HTR-8/SVneo (cell line): Measurements from ENCODE around the gene DAPK3.
"Not testable (repeated sequence)": the region's sequence is repeated elsewhere in the genome, so short reads cannot be mapped to it uniquely, and the experiment has no call there.

Experiments used
- DNase-seq: peaks from one replicate; pipeline ENCODE4 v3.0.0; 2011; ENCODE audit warnings: low spot score, mixed read lengths; ENCODE audit not compliant: insufficient read length
- FAIRE-seq: peaks from 2 replicates; lab custom pipeline; 2011; peaks lifted over from hg19 to GRCh38; lab: Jason Lieb, UNC

The DAPK3 gene

GRCh38 chr19:4007021-4007835 is 36.3 kb upstream of the DAPK3 start, which contains the start of gene PIAS4:
PIAS4 (plus strand) TSS chr19:4007736; CDS start chr19:4007761, 25 bp downstream.
- peak; percentile 92 for DNase-seq
- peak; percentile 95 for FAIRE-seq

GRCh38 chr19:4005436-4005835 is 34.5 kb upstream of the DAPK3 start:
- not testable (repeated sequence) for DNase-seq, FAIRE-seq

DNA sequence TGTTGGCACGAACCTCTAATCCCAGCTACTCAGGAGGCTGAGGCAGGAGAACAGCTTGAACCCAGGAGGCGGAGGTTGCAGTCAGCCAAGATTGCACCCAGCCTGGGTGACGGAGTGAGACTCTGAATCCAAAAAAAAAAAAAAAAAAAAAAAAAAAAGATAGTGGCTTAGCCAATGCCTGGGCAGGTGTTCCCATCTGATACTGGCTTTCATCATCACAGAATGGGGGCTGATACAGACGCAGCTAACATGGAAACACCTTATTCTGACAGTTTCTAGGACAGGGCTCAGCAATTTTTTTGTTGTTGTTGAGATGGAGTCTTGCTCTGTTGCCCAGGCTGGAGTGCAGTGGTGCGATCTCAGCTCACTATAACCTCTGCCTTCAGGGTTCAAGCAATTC is 29.9 kb upstream of the DAPK3 start:
- not testable (repeated sequence) for FAIRE-seq

GRCh38 chr19:3998667-3999412 is 27.9 kb upstream of the DAPK3 start:
- DNase-seq, FAIRE-seq: not testable (repeated sequence)

More for the DNA sequence above, 29.9 kb upstream of the DAPK3 start:
- not testable (repeated sequence) for DNase-seq

- DNase-seq (no peak), FAIRE-seq (no peak)
These were observed 24.7 kb upstream of the DAPK3 start for GRCh38 chr19:3995607-3996006.

- DNase-seq, result no peak
- FAIRE-seq, result no peak
These were observed 19.9 kb upstream of the DAPK3 start for GRCh38 chr19:3990815-3991117.

DNA sequence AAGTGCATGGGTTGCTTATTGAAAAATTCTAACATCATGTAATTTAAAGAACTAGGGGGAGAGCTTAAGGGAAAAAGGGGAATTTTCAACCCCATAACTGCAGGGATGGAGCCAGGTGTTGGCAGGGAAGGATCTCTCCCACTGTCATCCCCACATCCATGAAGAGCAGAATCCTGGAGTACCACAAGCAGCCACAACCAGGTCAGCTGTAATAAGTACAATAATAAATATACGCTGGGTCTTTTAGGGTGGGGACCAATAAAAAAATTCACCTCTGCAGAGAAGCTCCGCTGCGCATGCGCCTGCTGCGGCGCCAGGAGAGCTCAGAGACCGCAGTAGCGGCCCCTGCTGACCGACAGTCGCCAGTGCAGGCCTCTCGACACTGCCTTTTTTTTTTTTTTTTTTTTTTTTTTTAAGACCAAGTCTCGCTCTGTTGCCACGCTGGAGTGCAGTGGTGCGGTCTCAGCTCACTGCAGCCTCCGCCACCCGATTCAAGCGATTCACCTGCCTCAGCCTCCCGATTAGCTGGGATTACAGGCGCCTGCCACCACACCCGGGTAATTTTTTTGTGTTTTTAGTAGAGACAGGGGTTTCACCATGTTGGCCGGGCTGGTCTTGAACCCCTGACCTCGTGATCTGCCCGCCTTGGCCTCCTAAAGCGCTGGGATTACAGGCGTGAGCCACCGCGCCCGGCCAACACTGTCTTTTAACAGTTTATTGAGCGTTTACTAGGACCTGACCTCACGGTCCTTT is 16.9 kb upstream of the DAPK3 start:
- DNase-seq (peak; percentile 71), FAIRE-seq (no peak)

DNA sequence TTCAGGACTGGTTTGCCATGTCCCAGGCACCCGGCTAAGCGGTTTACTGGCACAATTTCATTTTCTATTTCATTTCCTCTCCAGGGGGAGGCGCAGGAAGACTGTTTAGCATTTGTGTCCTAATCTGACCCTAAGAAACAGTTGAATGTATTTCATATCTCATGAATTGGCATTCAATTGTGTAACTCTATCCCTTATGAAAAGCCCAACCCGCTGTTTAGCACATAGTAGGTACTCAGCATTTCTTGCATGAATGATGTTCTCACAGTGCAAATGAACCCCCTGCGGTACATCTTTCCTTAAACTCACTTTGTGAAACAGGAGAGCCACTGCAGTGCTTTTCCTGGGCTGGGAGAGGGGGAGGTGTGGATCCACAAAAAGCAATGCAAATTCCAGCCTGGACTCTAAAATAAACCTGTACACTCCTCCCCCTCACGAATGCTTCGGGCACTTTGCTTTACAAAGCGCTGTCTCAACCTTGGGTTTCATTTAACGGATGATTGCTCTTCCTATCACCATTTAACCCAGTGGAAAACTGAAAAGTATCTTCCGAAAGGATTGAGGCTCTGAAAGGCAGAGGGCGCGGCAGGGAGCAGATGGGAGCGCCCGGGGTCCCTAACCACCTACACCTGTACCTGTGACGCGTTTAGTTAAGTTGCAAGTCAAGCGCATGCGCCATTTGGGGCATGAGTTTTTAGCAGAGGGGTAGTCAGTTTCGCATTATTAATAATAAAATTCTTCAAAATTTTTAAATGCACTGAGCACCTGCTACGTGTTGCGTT is 15.6 kb upstream of the DAPK3 start:
- DNase-seq (no peak), FAIRE-seq (no peak)

DNA sequence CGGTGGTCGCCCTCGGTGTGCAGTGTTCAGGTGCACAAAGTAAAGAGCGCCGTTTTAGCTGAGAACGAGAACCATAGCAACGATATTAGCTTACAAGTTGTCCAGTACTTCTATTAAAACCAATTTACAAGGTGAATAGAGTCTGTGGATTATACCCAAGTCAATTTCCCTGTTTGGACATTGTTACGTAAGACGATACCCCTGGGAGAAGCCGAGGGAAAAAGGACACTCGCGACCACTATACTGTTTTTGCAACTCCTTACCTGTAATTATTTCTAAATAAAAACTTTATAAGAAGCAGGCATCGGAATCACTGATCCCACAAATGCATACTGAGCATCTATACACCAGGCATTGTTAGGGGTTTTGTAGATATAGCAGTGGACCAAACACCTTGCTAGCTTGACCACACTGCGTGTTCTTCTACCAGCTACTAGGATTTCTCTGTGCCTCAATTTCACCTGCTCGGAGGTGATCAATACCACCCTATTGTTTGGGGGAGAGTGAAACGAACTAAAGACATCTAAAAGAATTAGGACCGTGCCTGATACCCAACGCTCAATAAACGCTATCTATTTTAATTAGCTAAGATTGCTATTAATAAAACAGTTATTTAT is 14.9 kb upstream of the DAPK3 start:
- DNase-seq (no peak), FAIRE-seq (no peak)

GRCh38 chr19:3984908-3985642 is 14.2 kb upstream of the DAPK3 start, which contains the start of gene EEF2:
EEF2 (minus strand) TSS chr19:3985463; CDS start chr19:3985380, 83 bp downstream.
- no peak for FAIRE-seq
- DNase-seq, result peak; percentile 76

- no peak for DNase-seq
- no peak for FAIRE-seq
These were observed 13.6 kb upstream of the DAPK3 start for GRCh38 chr19:3984584-3984907.

- peak; percentile 9 for FAIRE-seq
These were observed 13.2 kb upstream of the DAPK3 start for GRCh38 chr19:3983936-3984583.

DNA sequence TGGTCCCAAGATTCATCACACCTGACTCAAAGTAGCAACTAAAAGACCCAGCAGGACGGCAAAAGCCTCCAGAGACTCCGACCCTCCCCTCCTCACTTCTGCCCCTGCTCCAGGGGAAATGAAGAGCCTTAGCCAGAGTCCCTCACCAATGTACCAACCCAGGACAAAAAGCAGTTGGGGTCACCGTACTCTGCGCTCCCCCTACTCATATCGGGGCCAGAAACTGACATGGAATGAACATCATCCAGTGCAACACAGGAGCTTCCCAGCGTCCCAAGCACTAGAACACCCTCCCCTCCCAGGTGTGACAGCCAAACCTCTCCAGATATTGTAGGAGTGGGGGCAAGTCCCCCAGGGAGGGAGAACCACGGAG is 12.6 kb upstream of the DAPK3 start:
- no peak for FAIRE-seq
- DNase-seq, result no peak

More at GRCh38 chr19:3983936-3984583, 13.2 kb upstream of the DAPK3 start:
- DNase-seq, result no peak

- FAIRE-seq (no peak), DNase-seq (no peak)
These were observed 12.0 kb upstream of the DAPK3 start for GRCh38 chr19:3982701-3983541.

DNA sequence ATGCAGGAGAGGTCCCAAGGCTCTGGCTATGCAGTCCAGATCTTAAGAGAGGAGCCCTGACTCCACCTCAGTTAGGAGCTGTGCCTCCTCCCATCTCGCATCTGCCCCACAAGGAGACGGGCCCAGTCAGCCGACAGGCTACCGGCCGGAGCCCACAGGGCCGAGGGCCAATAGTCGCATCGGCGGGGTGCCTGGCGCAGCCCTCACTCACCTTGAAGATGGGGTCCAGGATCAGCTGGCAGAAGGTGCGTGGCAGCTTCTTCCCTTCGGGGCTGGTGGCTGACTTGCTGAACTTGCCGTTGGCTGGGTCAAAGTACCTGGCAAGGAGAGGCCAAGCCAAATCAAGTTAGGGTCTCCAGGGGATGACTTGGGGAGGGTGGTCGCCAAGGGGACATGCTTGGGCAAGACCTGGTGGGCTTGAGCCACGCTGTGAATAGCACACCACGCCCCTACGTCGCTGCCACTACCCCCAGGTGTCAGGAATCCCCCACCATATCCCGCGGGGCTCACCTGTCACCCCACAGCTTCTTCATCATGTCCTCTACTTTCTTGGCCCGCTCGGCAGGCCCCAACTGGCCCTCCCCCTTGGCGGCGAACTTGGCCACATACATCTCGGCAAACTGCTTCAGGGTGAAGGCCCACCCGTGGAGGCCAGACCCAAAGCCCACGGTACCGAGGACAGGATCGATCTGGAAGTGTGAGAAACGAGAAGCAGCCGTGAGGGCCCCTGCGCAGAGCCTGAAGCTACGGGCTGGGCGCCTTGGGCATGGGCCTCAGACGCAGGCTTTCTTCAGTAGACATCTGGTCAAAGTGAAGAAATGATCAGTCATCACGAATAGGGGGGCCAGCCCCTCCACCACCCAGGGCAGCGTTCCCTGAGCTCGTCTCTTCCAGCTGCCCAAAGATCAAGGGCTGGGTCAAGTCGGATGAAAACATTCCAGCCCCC is 11.1 kb upstream of the DAPK3 start:
- no peak for DNase-seq
- FAIRE-seq, result no peak

DNA sequence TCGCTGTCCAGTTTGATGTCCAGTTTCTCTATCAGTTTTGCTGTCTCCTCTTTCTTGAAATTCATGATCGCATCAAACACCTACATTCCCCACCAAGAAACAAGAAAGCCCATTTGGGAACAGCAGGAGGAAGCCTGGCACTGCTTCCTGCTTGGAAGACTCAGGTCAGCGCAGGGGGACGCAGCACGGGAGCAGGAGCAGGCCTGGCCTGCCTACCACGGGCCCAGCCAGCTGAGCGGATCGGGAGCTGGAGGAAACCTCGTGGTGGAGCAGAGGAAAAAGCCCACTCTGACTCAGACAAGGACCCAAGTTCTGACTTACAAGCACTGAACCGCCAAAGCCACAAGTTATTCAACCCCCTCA is 10.5 kb upstream of the DAPK3 start:
- no peak for FAIRE-seq
- no peak for DNase-seq
